Gastrocnemius medialis (tissue), 4 donors: ENCODE data around the gene STAT1. TPM values are rescaled to one million over a fixed set of nuclear protein-coding genes. Genes with fewer than 3 reads are reported as not detected.

Source experiments
- ATAC-seq, 2 donors: fragments of 150-250 bp; one replicate each; pipeline ENCODE4 v1.9.1; 2016
- DNase-seq, 2 donors: peaks; one replicate each; pipeline ENCODE4 v3.0.0-alpha.2; 2019
- H3K27ac ChIP-seq, 4 donors: fragments of 200-600 bp; sonication (generic); 1 replicate in 1 of 4; 2 replicates in 3 of 4; pipeline ENCODE4 v1.5.1; 2016 to 2018; ENCODE audit warnings: mild to moderate bottlenecking in 2 of 4, moderate library complexity in 1 of 4
- H3K27me3 ChIP-seq, 3 donors: fragments of 200-600 bp; sonication (generic) in 2 of 3; 1 replicate in 1 of 3; 2 replicates in 2 of 3; pipeline versions ENCODE4 v1.5.1 to v1.6.0; 2016 to 2019; ENCODE audit warnings: mild to moderate bottlenecking in 1 of 3, moderate library complexity in 1 of 3
- H3K36me3 ChIP-seq, 2 donors: fragments of 200-600 bp; sonication (generic) in 1 of 2; one replicate each; pipeline ENCODE4 v1.5.1; 2017 to 2018
- H3K4me1 ChIP-seq, 2 donors: fragments of 200-600 bp; sonication (generic) in 1 of 2; one replicate each; pipeline ENCODE4 v1.5.1; 2016 to 2017; ENCODE audit warnings: mild to moderate bottlenecking in 2 of 2
- H3K4me3 ChIP-seq, 4 donors: fragments of 200-600 bp; sonication (generic) in 3 of 4; 1 replicate in 1 of 4; 2 replicates in 3 of 4; pipeline ENCODE4 v1.5.1; 2016 to 2019; ENCODE audit warnings: mild to moderate bottlenecking in 2 of 4
- H3K9me3 ChIP-seq, 3 donors: fragments of 200-600 bp; sonication (generic) in 2 of 3; 1 replicate in 1 of 3; 2 replicates in 2 of 3; pipeline ENCODE4 v1.5.1; 2016 to 2019
- CTCF ChIP-seq, 5 experiments: fragments of 450-650 bp in 3 of 5; fragments of 200-600 bp in 2 of 5; sonication (generic) in 2 of 5; IDR thresholded peaks in 4 of 5; conservative IDR thresholded peaks in 1 of 5; 1 replicate in 4 of 5; 2 replicates in 1 of 5; pipeline ENCODE4 v1.5.1; 2016 to 2019; ENCODE audit warnings: antibody characterized with exemption in 5 of 5, mild to moderate bottlenecking in 3 of 5, moderate library complexity in 3 of 5
- POLR2A ChIP-seq, 2 donors: fragments of 450-650 bp; IDR thresholded peaks; one replicate each; pipeline ENCODE4 v1.6.1; 2017; ENCODE audit warnings: antibody characterized with exemption in 2 of 2, mild to moderate bottlenecking in 2 of 2, moderate library complexity in 2 of 2
- in situ Hi-C, 4 donors: fragments of 200-750 bp; cut with MboI; loops; one replicate each; pipeline versions ENCODE4 v1.15.0 to v1.8.0; 2017; ENCODE audit warnings: low sequenced_read_pairs in 4 of 4
- intact Hi-C: fragments of 100-400 bp; cut with DNase I; formaldehyde crosslinking; loops from one replicate; pipeline ENCODE4 v1.15.1; 2023; ENCODE audit warnings: low total_unique reads
- total RNA-seq, 4 donors: library from RNA; depleted of rRNA; stranded (reverse); fragments of >200 nt; gene quantifications; one replicate each; pipeline versions ENCODE4 v1.1.0 to v1.2.3, GENCODE V29; 2016

The STAT1 gene
- total RNA-seq, 4 donors from 2014 or later: 23.0 to 36.9 (median 28.6) TPM

- intact Hi-C loops: no loop called here
- Histone ChIP-seq H3K27ac (no peak overlapping the region), H3K4me1 (no peaks in the 10 kb centered on the region), H3K9me3 (no peaks in the 10 kb centered on the region), H3K27me3 (no peaks in the 10 kb centered on the region), H3K4me3 (no peak overlapping the region), H3K36me3 (no peaks in the 10 kb centered on the region)
- in situ Hi-C loops: no loop called here
- DNase-seq (no peak), ATAC-seq (no peak)
- TF ChIP-seq CTCF (IDR thresholded peaks at IDR 0.05 in 4 of 5, conservative IDR thresholded peaks at IDR 0.05 in 1 of 5) (no peak), POLR2A (IDR thresholded peaks at IDR 0.05) (no peak)
Measured at GRCh38 chr2:191043438-191043837, 29.5 kb upstream of the STAT1 start.

DNA sequence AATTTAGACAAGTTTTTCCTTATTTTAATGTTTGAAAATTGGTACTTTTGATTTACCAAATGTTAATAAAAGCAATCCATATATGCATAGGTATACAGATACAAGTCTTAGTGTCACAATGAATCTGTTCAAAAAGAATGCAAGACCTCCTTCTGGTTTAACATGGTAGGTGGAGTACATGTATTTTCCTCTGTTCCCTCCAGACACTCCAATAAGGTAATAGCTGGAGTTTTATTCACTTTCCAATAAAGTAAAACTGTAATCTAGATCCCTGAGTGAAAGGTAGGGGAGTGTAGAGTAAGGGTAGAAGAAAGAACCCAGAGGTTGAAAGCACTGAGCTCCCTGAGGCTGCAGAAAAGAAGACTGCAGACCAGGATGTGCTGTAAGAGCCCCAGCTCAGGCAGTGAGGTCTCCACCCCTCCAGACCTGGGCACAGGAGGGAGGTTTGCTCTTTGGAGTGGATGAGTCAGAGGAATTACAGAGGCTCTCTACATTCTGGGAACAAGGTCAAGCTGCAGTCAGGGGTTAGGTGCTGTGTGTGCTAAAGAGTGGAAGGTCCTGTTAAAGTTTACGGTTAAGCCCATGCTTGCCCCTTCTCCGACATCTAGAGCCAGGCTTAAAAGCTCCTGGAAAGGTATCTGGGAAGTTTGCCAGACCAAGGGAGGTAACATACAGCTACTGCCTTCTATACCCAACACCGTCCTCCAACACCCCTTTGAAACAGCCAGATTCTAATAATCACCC lies 27.6 kb upstream of the STAT1 start:
- ATAC-seq (no peak), DNase-seq (no peak)
- Histone ChIP-seq H3K36me3 (no peaks in the 10 kb centered on the region), H3K27me3 (no peaks in the 10 kb centered on the region), H3K27ac (no peak overlapping the region), H3K4me3 (no peak overlapping the region), H3K9me3 (no peaks in the 10 kb centered on the region), H3K4me1 (no peaks in the 10 kb centered on the region)
- TF ChIP-seq CTCF (IDR thresholded peaks at IDR 0.05 in 4 of 5, conservative IDR thresholded peaks at IDR 0.05 in 1 of 5) (no peak), POLR2A (IDR thresholded peaks at IDR 0.05) (no peak)
- intact Hi-C loops (no loop called here), in situ Hi-C loops (no loop called here)

GRCh38 chr2:191039616-191040015 lies 25.6 kb upstream of the STAT1 start:
- no peaks in the 10 kb centered on the region for H3K9me3 ChIP-seq
- H3K27me3 ChIP-seq: no peaks in the 10 kb centered on the region
- no peak for DNase-seq
- H3K36me3 ChIP-seq: no peaks in the 10 kb centered on the region
- in situ Hi-C loops: no loop called here
- intact Hi-C loops: no loop called here
- H3K4me1 ChIP-seq: no peaks in the 10 kb centered on the region
- no peak overlapping the region for H3K4me3 ChIP-seq
- TF ChIP-seq POLR2A (IDR thresholded peaks at IDR 0.05) (no peak), CTCF (IDR thresholded peaks at IDR 0.05 in 4 of 5, conservative IDR thresholded peaks at IDR 0.05 in 1 of 5) (no peak)
- ATAC-seq: no peak
- H3K27ac ChIP-seq: no peak overlapping the region

DNA sequence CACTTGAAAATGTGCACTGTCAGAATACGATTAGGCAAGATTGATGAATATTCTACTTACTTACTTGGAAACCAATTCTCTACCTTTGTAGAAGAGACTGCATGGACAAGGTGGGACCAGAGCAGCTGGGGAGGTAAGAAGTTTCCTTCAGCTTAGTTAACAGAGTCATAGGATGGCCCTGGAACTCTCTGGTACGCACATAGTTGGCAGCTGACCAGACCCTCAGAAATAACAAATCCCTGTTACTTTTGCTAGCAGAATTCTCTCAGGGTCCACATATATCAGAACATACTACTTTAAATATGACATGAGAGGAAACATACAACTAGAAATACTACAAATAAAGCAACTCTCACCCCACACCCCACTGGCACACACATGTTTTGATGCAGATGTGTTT lies 24.8 kb upstream of the STAT1 start:
- no peaks in the 10 kb centered on the region for H3K9me3 ChIP-seq
- TF ChIP-seq CTCF (IDR thresholded peaks at IDR 0.05 in 4 of 5, conservative IDR thresholded peaks at IDR 0.05 in 1 of 5): no peak
- TF ChIP-seq POLR2A (IDR thresholded peaks at IDR 0.05): no peak
- H3K4me1 ChIP-seq: no peaks in the 10 kb centered on the region
- no peaks in the 10 kb centered on the region for H3K36me3 ChIP-seq
- no peaks in the 10 kb centered on the region for H3K27me3 ChIP-seq
- no peak for DNase-seq
- no peak for ATAC-seq
- H3K27ac ChIP-seq: no peak overlapping the region
- intact Hi-C loops: no loop called here
- no peak overlapping the region for H3K4me3 ChIP-seq
- in situ Hi-C loops: no loop called here
